Parathyroid adenoma (tissue), 2 donors: ENCODE measurements around the gene DBN1.

Source experiments
- H2AFZ ChIP-seq: fragments of 300-600 bp; sonication (generic); one replicate; pipeline ENCODE4 v1.7.0; 2017; ENCODE audit warnings: antibody characterized with exemption, mild to moderate bottlenecking
- H3K27ac ChIP-seq: fragments of 300-600 bp; sonication (generic); one replicate; pipeline ENCODE4 v1.7.0; 2017
- H3K27me3 ChIP-seq: fragments of 300-600 bp; sonication (generic); one replicate; pipeline ENCODE4 v1.7.0; 2017; ENCODE audit warnings: low read length; ENCODE audit not compliant: control insufficient read depth, insufficient read depth
- H3K36me3 ChIP-seq: fragments of 300-600 bp; sonication (generic); one replicate; pipeline ENCODE4 v1.7.0; 2017; ENCODE audit warnings: low read length; ENCODE audit not compliant: control insufficient read depth, insufficient read depth
- H3K4me1 ChIP-seq: fragments of 300-600 bp; sonication (generic); one replicate; pipeline ENCODE4 v1.7.0; 2017; ENCODE audit warnings: control low read depth
- H3K4me2 ChIP-seq: fragments of 300-600 bp; sonication (generic); one replicate; pipeline ENCODE4 v1.7.0; 2017; ENCODE audit warnings: low read length
- H3K4me3 ChIP-seq: fragments of 300-600 bp; sonication (generic); one replicate; pipeline ENCODE4 v1.7.0; 2017; ENCODE audit warnings: low read depth, low read length
- H3K79me2 ChIP-seq: fragments of 300-600 bp; sonication (generic); one replicate; pipeline ENCODE4 v1.7.0; 2017; ENCODE audit warnings: control low read depth
- H3K9ac ChIP-seq: fragments of 300-600 bp; sonication (generic); one replicate; pipeline ENCODE4 v1.7.0; 2017; ENCODE audit warnings: mild to moderate bottlenecking
- H3K9me3 ChIP-seq: fragments of 300-600 bp; sonication (generic); one replicate; pipeline ENCODE4 v1.7.0; 2017; ENCODE audit warnings: low read length; ENCODE audit not compliant: control insufficient read depth
- TF ChIP-seq, protein P1 (sequence below): fragments of 300-600 bp; sonication (generic); IDR thresholded peaks from one replicate; pipeline ENCODE4 v1.7.0; 2017; ENCODE audit warnings: antibody characterized with exemption, mild to moderate bottlenecking
- donor health status: primary hyperparathyroidism.

Gene DBN1

DNA sequence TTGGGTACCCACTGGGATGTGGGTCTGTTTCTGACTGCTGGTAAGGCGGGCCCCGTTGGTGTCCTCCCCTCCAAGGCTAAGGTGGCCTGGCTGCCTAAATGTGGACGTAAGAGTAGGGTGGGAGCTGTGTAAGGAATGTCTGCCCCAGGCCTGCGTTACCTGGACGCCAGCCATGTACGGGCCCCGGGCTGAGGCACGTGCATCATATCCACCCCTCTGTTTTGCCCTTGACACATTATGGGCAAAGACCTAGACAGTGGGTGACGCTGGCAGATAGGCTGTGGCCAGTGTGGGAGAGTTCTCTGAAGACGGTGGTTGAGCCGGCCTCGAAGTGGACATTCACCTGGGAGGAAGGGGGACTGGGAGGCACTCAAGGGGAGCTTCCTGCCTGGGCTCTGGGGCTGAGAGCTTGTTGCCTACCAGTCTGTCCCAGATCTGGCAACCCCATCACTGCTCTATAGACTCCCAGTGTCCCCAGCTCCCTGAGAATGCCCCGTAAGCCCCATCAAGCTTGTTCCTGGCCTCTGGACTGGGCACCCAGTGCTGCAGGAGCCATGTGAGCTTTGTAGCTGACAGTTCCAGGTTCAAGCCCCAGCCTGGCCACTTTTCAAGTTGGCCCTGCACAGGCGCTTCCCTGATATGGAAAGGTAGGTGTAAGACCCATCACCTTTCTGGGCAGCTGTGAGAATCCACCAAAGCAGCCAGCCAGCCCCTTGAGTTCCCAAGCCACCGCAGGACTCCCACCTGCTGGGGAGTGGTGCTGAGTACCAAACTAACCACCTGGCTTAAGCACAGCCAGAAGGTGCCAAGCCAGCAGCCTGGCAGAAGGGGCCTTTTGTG, 30.1 kb downstream of the DBN1 start:
- no peaks in the 10 kb centered on the region for H3K36me3 ChIP-seq
- no peak overlapping the region for H3K9ac ChIP-seq
- no peaks in the 10 kb centered on the region for H3K79me2 ChIP-seq
- no peaks in the 10 kb centered on the region for H3K9me3 ChIP-seq
- H2AFZ ChIP-seq, result no peak overlapping the region
- H3K27ac ChIP-seq, result no peak overlapping the region
- TF ChIP-seq, protein P1, sequence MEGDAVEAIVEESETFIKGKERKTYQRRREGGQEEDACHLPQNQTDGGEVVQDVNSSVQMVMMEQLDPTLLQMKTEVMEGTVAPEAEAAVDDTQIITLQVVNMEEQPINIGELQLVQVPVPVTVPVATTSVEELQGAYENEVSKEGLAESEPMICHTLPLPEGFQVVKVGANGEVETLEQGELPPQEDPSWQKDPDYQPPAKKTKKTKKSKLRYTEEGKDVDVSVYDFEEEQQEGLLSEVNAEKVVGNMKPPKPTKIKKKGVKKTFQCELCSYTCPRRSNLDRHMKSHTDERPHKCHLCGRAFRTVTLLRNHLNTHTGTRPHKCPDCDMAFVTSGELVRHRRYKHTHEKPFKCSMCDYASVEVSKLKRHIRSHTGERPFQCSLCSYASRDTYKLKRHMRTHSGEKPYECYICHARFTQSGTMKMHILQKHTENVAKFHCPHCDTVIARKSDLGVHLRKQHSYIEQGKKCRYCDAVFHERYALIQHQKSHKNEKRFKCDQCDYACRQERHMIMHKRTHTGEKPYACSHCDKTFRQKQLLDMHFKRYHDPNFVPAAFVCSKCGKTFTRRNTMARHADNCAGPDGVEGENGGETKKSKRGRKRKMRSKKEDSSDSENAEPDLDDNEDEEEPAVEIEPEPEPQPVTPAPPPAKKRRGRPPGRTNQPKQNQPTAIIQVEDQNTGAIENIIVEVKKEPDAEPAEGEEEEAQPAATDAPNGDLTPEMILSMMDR, result no peak
- peaks cover 8% of the 10 kb centered on the region for H3K4me1 ChIP-seq
- no peak overlapping the region for H3K4me2 ChIP-seq
- H3K27me3 ChIP-seq, result no peaks in the 10 kb centered on the region
- no peak overlapping the region for H3K4me3 ChIP-seq

- Histone ChIP-seq H3K4me1 (peaks cover 5% of the 10 kb centered on the region), H3K27ac (no peak overlapping the region), H3K4me3 (no peak overlapping the region), H3K9ac (no peak overlapping the region), H3K4me2 (no peak overlapping the region), H3K9me3 (no peaks in the 10 kb centered on the region), H3K79me2 (no peaks in the 10 kb centered on the region), H3K36me3 (no peaks in the 10 kb centered on the region), H3K27me3 (no peaks in the 10 kb centered on the region), H2AFZ (no peak overlapping the region)
- TF ChIP-seq, protein P1, result no peak
These were observed 31.2 kb downstream of the DBN1 start for GRCh38 chr5:177442066-177442826.

GRCh38 chr5:177440990-177441780, 32.2 kb downstream of the DBN1 start:
- Histone ChIP-seq H2AFZ (no peak overlapping the region), H3K4me3 (no peak overlapping the region), H3K27ac (no peak overlapping the region), H3K9me3 (no peaks in the 10 kb centered on the region), H3K4me1 (peaks cover 3% of the 10 kb centered on the region), H3K36me3 (no peaks in the 10 kb centered on the region), H3K27me3 (no peaks in the 10 kb centered on the region), H3K4me2 (no peak overlapping the region), H3K79me2 (no peaks in the 10 kb centered on the region), H3K9ac (no peak overlapping the region)
- TF ChIP-seq, protein P1, result no peak

GRCh38 chr5:177440211-177440989, 33.0 kb downstream of the DBN1 start:
- Histone ChIP-seq H3K27ac (no peak overlapping the region), H3K4me2 (no peak overlapping the region), H3K4me3 (no peak overlapping the region), H3K27me3 (no peaks in the 10 kb centered on the region), H3K79me2 (no peaks in the 10 kb centered on the region), H3K4me1 (no peaks in the 10 kb centered on the region), H3K9ac (no peak overlapping the region), H3K9me3 (no peaks in the 10 kb centered on the region), H3K36me3 (no peaks in the 10 kb centered on the region), H2AFZ (no peak overlapping the region)
- TF ChIP-seq, protein P1, result no peak
